ENCODE measurements around the gene BLTP3A.
A peak's percentile ranks its signal among the peaks of the same experiment; 100 is the strongest.
"Not testable (repeated sequence)": the region's sequence is repeated elsewhere in the genome, so short reads cannot be mapped to it uniquely, and the experiment has no call there.

Gene BLTP3A

DNA sequence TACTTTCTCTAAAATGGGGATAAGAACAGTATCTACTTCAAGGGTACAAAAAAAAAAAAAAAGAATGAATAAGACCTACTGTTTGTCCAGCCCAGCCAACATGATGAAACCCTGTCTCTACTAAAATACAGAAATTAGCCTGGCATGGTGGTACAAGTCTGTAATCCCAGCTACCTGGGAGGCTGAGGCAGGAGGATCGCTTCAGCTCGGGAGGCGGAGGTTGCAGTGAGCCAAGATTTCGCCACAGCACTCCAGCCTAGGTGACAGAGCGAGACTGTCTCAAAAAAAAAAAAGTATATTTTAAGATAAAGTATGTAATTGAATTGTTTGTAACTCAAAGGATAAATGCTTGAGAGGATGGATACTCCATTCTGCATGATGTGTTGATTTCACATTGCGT, 2.0 kb downstream of the BLTP3A start:
- no peak for DNase-seq

DNA sequence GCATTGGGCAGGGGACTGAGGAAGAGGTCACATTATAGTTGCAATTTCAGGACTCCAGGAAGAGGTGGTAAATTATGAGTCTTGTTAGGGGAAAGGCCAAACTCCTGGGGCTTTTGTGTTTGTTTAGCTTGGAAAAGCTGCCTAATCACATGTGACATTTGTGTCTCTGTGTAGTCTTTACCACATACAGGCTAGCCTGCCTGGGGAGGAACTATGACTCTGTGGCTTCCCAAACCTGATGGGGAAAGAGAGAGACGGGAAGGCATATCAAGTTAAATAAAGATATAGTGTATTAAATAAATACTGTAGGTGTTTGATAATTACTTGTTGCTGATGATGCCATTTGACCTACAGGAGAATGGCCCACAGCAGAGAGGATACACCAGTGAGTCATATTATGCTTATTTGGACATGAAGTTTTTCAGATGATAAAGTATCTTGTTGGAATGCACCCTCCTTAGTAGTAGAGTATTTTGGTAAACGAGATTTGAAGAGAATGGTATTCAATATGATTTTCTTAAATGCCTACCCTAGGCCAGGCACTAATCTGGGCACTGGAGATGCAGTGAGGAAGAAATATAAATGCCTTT, 4.0 kb downstream of the BLTP3A start:
- no peak for DNase-seq

DNA sequence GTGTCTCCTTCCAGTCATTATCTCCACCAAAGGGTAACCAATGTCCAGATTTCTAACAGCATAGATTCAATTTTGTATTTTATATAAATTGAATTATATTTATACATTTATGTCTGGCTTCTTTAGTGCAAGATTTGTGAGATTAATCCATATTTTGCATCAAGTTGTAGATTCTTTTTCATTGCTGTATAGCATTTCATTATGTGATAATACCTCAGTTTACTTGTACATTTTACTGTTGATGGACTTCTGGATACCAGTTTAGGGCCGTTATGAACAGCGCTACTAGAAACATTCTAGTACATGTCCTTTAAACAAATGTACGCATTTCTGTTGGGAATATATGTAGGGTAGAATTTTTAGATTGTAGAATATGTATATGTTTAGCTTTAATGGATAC, 6.2 kb downstream of the BLTP3A start:
- no peak for DNase-seq

DNA sequence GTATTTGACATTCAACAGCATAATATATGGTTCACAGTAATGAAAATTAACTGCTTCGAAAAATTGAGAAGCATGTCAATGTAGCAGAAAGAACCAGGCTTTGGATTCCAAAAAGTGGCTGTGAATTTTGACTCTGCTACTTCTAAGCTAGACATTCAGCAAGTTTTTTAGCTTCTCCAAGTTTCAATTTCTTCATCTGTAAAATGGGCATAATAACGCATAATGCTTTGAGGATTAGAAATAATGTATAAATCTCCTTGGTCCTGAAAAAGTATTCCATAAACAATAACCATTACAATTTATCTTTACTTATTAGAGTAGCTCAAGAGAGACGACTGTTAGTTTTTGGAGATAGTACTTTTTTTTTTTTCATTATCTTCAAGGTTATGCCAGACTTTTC, 7.7 kb downstream of the BLTP3A start:
- no peak for DNase-seq

DNA sequence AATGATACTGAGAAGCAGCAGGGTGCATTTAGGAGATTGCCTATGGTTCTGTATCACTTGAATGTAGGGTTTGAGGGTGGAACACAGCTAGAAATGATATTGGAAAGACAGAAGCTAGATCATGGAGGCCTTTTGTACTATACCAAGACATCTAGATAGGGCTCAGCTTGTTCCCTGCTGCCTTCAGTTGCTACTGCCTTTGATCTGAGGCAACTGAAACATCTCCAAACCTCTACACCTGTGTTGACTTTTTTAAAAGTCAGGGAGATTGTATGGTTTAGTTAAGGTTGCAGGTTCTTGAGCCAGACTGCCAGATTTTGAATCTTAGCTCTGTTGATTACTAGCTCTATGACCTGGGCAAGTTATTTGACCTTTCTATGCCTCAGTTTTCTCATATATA, 12.7 kb downstream of the BLTP3A start:
- no peak for DNase-seq

DNA sequence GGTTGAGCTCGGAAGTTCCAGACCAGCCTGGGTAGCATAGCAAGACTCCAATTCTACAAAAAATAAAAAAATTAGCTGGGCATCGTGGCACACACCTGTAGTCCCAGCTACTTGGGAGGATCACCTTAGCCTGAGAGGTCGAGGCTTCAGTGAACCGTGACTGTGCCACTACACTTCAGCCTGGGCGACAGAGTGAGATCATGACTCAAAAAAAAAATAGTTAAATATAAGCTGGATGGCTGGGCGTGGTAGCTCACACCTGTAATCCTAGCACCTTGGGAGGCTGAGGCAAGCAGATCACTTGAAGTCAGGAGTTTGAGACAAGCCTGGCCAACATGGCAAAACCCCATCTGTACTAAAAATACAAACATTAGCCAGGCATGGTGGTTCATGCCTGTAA, 13.2 kb downstream of the BLTP3A start:
- DNase-seq = not testable (repeated sequence)

DNA sequence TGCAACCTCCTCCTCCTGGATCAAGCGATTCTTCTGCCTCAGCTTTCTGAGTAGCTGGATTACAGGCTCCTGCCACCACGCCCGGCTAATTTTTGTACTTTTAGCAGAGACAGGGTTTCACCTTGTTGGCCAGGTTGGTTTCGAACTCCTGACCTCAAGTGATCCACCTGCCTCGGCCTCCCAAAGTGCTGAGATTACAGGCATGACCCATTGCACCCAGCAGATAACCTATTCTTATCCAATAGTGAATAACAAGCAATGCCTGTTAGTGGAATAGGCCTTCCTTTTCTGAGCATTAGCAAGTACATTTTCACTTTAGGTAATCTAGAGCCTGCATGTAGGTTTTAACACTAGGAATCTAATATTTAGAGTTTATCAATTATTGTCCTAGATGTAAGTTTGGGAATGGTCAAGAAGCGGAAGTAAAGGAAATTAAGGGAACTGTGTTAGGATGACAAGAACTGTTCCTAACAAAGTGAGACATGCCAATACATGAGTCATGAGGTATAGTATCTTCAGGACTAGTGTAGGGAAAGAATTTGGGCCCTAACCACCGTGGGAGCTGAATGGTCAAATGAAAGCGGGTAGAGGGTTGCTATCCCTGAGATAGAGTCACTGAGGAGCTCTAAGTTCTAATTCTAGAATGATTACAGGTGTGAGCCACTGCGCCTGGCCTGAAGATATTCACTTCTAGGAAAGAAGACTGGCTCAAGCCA, 15.0 kb downstream of the BLTP3A start:
- DNase-seq = no peak

DNA sequence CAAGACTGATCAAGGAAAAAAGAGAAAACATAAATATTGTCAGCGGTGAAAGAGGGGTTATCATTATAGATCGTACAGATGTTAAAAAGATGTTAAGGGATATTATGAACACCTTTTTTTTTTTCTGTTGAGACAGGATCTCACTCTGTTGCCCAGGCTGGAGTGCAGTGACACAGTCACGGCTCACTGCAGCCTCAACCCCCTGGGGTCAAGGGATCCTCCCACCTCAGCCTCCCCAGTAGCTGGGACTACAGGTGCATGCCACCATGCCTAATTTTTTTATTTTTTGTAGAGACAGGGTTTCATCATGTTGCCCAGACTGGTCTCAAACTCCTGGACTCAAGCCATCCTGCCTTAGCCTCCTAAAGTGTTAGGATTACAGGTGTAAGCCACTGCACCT, 16.6 kb downstream of the BLTP3A start:
- DNase-seq = not testable (repeated sequence)

DNA sequence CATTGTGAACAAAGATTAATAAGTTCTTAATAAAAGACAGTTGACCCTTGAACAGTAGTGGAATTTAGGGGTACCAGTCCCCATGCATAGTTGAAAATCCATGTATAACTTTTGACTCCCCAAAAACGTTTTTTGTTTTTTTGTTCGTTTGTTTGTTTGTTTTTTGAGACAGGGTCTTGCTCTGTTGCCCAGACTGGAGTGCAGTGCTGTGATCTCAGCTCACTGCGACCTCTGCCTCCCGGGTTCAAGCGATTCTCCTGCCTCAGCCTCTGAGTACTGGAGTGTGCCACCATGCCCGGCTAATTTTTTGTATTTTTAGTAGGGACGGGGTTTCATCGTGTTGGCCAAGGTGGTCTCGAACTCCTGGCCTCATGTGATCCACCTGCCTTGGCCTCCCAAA, 17.5 kb downstream of the BLTP3A start:
- not testable (repeated sequence) for DNase-seq

DNA sequence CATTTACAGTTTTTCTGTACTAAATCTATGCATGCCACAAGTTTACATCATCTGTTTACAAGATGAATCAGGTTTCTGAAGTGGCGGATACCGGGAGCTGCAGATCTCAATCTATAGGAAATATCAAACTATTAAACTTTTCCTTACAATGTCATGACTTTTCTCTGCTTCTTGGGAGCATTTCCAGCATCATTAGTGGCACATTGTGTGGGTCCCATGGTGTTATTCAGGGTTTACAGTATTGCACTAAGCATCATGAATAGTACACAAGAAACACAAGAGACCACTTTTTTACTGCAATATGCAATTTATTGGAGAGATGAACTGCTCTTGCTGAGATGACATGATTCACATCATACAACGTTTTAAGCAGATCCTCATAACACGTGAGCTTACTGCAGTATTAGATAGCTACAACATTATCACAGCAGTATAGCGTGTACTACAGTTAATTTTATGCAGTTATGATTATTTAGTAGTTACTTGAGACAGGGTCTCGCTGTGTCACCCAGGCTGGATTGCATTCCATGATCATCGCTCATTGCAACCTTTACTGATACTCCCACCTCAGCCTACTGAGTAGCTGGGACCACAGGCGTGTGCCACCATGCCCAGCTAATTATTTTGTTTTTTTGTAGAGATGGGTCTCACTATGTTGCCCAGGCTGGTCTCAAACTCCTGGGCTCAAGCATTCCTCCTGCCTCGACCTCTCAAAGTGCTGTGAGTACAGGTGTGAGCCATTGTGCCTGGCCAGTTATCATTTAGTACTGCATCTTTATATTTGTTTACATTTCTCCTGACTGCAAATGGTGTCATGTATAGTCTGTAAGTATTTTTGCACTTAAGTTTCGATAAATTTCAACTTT, 18.4 kb downstream of the BLTP3A start:
- no peak for DNase-seq

DNA sequence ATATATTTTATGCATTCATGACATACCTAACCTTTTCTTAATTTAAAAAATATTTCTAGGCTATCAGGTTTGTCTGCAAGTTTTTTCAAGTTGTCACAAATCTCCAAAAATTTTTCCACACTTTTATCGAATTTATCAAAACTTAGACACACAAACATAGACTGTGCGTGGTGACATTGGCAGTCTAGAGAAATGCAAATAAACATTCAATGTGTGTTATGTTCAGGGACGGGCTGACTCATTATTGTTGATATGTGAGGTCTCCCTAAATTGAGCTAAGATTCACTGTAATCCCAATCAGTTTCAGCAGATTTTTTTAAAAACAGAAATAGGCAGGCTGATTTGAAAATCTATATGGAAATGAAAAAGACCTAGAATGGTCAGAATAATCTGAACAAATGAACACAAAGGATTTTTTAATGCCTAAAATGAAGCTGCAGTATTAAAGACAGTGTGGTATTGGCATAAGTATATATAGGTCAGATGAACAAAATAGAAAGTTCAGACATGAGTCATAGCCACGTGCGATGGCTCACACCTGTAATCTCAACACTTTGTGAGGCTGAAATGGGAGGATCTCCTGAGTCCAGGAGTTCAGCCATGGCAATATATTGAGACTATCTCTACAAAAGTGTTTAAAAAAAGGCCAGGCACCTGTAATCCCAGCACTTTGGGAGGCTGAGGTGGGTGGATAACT, 19.2 kb downstream of the BLTP3A start:
- DNase-seq = no peak

DNA sequence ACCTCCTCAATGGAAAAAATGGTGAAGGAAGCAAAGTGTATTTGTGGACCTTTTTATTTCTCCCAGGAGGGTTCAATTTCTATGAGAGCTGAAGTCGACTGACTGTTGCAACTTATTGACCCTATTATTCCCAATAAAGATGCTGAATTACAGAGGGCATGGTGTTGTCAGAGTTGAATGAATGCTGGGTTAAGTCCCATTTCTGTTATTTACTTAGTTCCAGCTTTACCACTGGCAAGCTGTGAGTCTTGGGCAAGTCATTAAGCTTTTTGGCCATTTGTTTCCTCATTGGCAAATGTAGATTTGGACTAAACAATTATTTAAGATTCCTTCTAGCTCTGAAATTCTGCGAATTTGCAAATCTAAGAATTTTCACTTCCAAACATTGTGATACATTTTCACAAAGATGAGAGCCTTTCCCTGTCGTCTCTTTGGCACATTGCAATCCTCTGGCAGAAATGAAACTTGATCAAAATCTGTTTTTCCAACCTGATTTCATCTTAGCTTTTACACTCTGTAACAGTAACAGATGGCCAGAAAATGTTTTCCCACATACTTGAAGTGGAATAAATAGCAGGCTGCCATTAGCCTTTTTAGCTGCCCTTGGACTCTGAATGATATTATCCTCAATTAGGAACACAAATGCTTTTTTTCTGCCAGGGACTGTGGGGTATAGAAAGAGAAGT, 21.3 kb downstream of the BLTP3A start:
- peak; percentile 71 for DNase-seq

DNA sequence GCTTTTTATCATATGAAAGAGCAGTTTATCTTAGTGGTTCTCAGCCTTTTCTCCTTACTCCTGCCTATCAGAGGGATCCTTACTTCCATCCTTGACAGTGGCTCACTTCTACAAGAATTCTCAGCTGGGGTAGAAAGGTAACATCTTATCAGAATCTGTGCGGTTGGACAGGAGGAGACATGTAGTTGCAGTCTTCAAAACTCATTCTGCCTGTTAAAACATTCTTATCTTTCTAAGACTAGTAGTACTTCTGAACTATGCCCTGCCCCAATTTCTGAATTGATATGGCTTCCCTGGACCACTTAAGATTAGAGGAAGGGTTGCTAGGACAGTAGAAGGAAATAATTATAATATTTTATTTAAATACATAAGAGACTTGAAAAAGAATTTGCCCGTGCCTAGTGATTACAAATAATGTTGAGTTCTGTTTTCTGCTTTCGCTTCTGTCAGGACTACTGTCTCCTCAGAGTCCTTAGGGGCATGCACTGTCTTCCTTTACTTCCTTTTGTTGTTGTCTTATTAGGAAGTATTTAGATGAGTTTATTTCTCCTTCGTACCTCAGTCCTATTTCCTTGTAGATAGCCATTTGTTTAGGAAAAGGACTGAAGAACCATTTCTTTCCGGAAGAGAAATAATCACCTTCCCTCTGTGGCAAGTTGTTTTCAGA, 24.9 kb downstream of the BLTP3A start:
- DNase-seq = no peak

DNA sequence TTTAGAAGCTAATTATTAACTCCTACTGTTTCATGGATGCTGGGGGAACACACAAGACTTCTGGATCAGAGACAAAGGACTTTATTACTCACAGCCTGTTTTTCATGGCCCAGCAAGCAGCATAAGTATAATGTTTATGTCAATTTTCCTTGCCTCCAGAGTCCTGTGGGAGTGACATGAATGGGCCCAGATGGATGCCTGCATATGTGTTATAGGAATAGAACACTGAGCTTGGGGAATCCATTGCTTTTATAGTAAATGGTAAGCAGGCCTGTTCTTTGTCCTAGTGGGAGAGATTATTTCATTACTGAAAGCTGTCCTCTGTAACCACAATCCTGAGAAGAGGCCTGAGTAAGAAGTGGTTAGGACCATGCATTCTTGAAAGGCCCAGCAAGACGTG, 25.6 kb downstream of the BLTP3A start:
- DNase-seq = peak; percentile 32

DNA sequence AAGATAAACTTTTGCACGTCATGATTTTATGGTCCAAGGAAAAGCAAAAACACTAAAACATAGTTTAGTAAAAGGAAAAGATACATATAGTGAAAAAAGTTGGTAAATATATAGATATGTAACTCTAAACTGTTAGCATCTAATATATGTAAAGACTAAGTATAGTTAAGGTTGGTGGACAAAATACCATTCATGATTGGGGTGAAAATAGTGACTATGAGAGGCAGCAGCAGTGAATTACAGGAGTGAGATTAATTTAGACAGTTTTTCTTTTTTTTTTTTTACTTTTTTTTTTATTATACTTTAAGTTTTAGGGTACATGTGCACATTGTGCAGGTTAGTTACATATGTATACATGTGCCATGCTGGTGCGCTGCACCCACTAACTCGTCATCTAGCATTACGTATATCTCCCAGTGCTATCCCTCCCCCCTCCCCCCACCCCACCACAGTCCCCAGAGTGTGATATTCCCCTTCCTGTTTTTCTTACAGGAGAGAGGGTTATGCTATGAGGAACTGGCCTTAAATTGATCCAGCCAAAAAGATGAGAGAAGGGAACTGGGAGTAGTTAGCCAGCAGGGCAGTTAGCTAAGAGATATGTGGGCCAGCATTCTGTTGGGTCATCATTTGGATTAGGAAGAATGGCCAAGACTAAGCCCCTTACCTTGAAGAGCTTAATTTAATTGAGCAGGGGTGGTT, 27.1 kb downstream of the BLTP3A start:
- DNase-seq = not testable (repeated sequence)

DNA sequence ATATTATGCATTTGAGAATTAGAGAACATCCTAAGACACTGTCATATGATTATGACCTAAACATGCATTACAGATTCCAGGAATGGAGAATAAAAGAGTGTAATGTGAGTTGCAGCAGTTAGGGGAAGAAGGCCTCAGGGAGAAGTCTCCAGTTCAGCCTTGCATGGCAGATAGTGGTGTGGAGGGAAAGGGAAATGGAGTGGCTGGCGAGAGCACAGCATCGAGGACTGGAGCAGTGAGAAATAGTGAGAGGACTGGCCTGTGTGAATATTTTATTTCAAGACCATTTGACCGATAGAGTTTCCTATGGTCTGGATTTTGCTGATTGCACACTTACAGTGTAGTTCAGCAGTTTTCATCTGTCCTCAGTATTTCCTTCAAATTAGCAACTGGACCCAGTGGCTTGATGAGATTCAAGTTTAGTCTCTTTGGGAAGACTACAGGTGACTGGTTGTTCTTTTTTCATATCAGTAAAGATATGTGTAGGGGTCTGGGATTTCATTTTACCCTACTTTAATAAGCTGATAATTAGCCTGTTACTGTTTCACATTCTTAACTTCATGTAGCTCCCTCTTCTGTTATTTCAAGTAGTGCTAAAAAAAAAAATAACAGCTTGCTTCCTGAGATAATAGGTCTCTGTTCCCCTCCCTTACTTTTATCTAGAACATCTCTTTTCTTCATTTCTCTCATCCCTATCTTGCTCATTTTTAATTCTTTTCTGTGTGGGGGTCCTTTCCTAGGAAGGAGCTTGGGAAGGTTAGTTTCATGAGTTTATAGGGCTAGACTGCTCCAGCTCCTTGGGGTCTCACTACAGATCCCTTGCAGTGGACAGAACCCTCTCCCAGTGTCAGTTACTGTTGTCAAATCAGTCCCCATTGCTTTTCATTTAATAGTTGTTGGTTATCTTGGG, 27.9 kb downstream of the BLTP3A start:
- DNase-seq = no peak

DNA sequence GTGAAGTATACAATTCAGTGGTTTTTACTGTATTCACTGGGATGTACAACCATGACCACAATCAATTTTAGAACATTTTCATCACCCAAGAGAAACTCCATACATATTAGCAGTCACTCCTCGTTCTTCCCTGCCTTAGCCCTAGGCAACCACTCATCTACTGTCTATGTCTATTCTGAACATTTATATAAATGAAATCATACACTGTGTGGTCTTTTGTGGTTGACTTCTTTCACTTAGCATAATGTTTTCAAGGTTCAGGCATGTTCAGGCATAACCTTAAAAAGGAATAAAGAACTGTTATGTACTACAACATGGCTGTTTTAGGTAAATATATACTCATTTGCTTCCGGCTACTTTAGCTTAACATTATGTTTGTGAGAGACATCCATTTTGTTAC, 37.3 kb downstream of the BLTP3A start:
- no peak for DNase-seq

DNA sequence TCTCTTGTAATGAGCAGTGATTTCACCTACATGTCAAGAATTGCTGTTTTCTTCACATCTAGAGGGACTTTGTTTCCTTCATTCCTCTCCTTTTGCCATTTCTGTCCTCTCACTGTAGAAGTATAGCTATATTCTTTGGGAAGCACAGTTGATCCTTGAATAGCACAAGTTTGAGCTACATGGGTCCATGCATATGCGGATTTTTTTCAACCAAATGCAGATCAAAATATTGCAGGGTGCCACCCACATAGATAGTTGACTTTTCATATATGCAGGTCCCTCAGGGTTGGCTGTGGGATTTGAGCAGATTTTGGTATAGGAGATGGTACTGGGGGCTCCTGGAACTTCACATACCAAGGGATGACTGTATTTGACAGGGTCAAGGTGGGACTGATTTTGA, 41.1 kb downstream of the BLTP3A start:
- no peak for DNase-seq

DNA sequence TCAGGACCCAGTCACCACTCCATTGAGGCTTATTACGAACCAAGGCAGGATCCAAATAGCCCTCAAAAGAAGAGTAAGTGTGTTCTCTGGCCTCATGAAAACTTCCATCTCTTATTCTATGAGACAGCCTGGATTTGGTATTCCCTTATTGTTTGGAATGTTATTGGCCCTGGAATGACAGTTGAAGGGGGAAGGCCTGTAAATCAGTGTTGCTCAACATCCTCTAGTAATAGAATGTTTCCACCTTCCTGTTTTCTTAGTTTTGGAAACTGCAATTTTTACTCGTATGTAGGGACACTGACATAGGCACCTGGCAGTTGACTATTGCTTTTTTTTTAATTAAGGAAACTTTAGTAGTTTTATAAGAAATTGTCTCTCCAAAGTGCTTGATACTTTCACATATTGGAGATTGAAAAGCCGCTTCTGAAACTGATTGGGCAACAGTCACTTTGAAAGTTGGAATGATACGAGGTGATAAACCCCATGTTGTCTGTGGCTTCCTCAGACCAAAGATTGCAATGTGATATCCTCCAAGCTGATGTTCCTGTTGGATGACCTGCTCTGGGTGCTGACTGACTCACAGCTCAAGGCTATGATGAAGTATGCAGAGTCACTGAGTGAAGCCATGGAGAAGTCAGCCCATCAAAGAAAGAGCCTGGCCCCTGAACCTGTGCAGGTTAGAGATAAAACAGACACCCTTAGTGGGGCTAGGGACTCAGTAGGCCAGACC, 43.1 kb downstream of the BLTP3A start:
- no peak for DNase-seq

DNA sequence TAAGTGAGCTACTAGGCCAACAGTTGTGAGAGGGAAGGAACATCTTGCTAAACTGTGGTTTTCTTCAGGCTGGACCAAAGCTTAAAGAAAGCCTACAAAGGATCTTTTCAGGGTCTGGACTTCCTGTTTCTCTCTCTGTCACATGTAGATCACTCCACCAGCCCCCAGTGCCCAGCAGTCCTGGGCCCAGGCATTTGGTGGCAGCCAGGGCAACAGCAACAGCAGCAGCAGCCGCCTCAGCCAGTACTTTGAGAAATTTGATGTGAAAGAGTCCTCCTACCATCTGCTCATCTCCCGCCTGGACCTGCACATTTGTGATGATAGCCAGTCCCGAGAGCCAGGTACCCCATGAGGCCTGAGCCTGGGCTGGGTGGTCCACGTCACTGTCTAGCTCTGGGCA, 44.1 kb downstream of the BLTP3A start:
- no peak for DNase-seq

Measured in NCI-H446 treated with DMSO at 0.1 percent for 48 hours (cell line).